ENCODE results near the gene SLC25A26. TPM values are rescaled to one million over a fixed set of nuclear protein-coding genes. Genes with fewer than 3 reads are reported as not detected.
A peak's percentile ranks its signal among the peaks of the same experiment; 100 is the strongest.

Gene SLC25A26
- total RNA-seq = 10 to 100 TPM; 25.1 to 34.0 (median 32.7) TPM
- 10 to 100 TPM; 21.0 to 43.6 (median 25.4) TPM for polyA plus RNA-seq
- long read RNA-seq, donor 1, partial matches to known transcripts = 3 of 6 reads
- long read RNA-seq, donor 1, other reads (novel, unspliced or antisense) = 2 of 6 reads
- long read RNA-seq, donor 2, partial matches to known transcripts = 15 of 27 reads
- long read RNA-seq, donor 2, other reads (novel, unspliced or antisense) = 9 of 27 reads

- intact Hi-C loops (cut with DNase I) = no loop called here
- WGBS, 3 donors = 0 to 1% (median 1%) methylated on average over 52 to 56 of the region's 56 CpGs
- H3K27me3 ChIP-seq (ENCODE audit: insufficient read depth in 3 of 3, low read length in 2 of 3) = no peaks in the 10 kb centered on the region
- peak; percentile 99 for ATAC-seq
- TF ChIP-seq, protein P1, sequence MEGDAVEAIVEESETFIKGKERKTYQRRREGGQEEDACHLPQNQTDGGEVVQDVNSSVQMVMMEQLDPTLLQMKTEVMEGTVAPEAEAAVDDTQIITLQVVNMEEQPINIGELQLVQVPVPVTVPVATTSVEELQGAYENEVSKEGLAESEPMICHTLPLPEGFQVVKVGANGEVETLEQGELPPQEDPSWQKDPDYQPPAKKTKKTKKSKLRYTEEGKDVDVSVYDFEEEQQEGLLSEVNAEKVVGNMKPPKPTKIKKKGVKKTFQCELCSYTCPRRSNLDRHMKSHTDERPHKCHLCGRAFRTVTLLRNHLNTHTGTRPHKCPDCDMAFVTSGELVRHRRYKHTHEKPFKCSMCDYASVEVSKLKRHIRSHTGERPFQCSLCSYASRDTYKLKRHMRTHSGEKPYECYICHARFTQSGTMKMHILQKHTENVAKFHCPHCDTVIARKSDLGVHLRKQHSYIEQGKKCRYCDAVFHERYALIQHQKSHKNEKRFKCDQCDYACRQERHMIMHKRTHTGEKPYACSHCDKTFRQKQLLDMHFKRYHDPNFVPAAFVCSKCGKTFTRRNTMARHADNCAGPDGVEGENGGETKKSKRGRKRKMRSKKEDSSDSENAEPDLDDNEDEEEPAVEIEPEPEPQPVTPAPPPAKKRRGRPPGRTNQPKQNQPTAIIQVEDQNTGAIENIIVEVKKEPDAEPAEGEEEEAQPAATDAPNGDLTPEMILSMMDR (IDR thresholded peaks at IDR 0.05) = no peak
- no peaks in the 10 kb centered on the region for H3K4me1 ChIP-seq
- H3K36me3 ChIP-seq (ENCODE audit: insufficient read depth in 1 of 2, low read depth in 1 of 2) = peaks cover 0 to 8% of the 10 kb centered on the region in 2 donors
- H3K27ac ChIP-seq = peak within 1 kb of the TSS; percentile 89
- H3K4me3 ChIP-seq = peak within 1 kb of the TSS; percentile 76
- peak; percentile 95 to 97 for DNase-seq
- H3K9me3 ChIP-seq = no peaks in the 10 kb centered on the region
Observed at GRCh38 chr3:66220602-66221377, at the start of gene SLC25A26. Gene SLC25A26 (plus strand): TSS chr3:66221001. CDS start chr3:66221095, 94 bp downstream.

- intact Hi-C loops (cut with DNase I) = no loop called here
- H3K4me1 ChIP-seq = no peaks in the 10 kb centered on the region
- ATAC-seq (no peak), DNase-seq (no peak)
- no peaks in the 10 kb centered on the region for H3K9me3 ChIP-seq
- no peaks in the 10 kb centered on the region for H3K36me3 ChIP-seq (ENCODE audit: insufficient read depth in 1 of 2, low read depth in 1 of 2)
- no peak overlapping the region for H3K4me3 ChIP-seq
- H3K27me3 ChIP-seq (ENCODE audit: insufficient read depth in 3 of 3, low read length in 2 of 3) = no peaks in the 10 kb centered on the region
- TF ChIP-seq, protein P1 (IDR thresholded peaks at IDR 0.05) = no peak
- 83 to 94% (median 83%) methylated on average over 1 of the region's 1 CpG for WGBS, 3 donors
- H3K27ac ChIP-seq = no peak overlapping the region
Observed at GRCh38 chr3:66172394-66172793, 48.4 kb upstream of the SLC25A26 start.

DNA sequence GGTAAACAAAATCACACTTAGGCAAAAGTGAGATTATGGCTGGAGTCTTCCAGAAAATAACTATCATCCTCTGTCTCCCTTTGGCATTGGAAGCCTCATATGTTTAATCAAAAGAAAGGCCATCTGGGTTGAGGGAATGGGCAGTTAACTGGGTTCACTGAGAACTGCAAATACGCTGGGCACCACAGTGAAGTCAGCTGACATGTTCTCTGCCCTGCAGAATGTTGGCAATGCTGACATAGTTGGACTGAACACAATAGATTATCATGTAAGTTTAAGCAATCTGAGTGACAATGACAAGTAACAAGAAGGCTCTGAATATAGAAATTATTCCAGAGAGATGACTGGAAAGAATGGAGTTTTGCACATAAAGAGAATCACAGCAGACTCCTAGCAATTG is 43.8 kb upstream of the SLC25A26 start:
- ATAC-seq = no peak
- Histone ChIP-seq H3K4me1 (no peaks in the 10 kb centered on the region), H3K36me3 (ENCODE audit: insufficient read depth in 1 of 2, low read depth in 1 of 2) (no peaks in the 10 kb centered on the region), H3K4me3 (no peak overlapping the region), H3K27me3 (ENCODE audit: insufficient read depth in 3 of 3, low read length in 2 of 3) (no peaks in the 10 kb centered on the region), H3K9me3 (no peaks in the 10 kb centered on the region), H3K27ac (no peak overlapping the region)
- WGBS, 3 donors = 50 to 72% (median 61%) methylated on average over 1 of the region's 1 CpG
- DNase-seq = no peak
- intact Hi-C loops (cut with DNase I) = no loop called here
- TF ChIP-seq, protein P1 (IDR thresholded peaks at IDR 0.05) = no peak

DNA sequence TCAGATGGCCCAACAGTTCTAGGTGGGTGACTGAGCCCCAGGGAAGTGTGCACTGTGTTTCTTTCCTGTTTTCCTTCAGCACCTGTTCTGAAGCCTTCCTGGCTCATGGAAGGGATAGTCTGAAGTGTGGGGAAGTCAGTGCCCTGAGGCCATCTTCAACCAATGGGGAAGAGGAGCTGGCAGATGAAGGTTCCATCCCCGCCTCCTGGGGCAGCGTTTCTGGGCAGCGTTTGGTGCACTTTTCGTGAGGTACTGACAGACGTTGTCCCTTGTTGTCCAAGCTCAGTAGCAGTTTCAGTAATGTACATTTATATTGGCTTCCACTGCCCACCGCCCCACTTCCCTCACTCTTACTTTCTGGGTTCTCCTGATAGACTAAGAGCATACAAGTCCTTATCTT is 42.6 kb upstream of the SLC25A26 start:
- no peaks in the 10 kb centered on the region for H3K4me1 ChIP-seq
- ATAC-seq (no peak), DNase-seq (no peak)
- intact Hi-C loops (cut with DNase I) = no loop called here
- TF ChIP-seq, protein P1 (IDR thresholded peaks at IDR 0.05) = no peak
- H3K27me3 ChIP-seq (ENCODE audit: insufficient read depth in 3 of 3, low read length in 2 of 3) = no peaks in the 10 kb centered on the region
- no peak overlapping the region for H3K4me3 ChIP-seq
- H3K36me3 ChIP-seq (ENCODE audit: insufficient read depth in 1 of 2, low read depth in 1 of 2) = no peaks in the 10 kb centered on the region
- 80 to 82% (median 82%) methylated on average over 6 of the region's 6 CpGs for WGBS, 3 donors
- H3K9me3 ChIP-seq = no peaks in the 10 kb centered on the region
- no peak overlapping the region for H3K27ac ChIP-seq
